ENCODE data around the gene SH3GL1. TPM values are rescaled to one million over a fixed set of nuclear protein-coding genes. Genes with fewer than 3 reads are reported as not detected.

SH3GL1 gene, protein sequence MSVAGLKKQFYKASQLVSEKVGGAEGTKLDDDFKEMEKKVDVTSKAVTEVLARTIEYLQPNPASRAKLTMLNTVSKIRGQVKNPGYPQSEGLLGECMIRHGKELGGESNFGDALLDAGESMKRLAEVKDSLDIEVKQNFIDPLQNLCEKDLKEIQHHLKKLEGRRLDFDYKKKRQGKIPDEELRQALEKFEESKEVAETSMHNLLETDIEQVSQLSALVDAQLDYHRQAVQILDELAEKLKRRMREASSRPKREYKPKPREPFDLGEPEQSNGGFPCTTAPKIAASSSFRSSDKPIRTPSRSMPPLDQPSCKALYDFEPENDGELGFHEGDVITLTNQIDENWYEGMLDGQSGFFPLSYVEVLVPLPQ
- total RNA-seq (2014; rRNA removed; shearing (Covaris generic)) (85.8 and 89.5 TPM in 2 replicates), polyA plus RNA-seq (2016; fragmentation: Nextera tagmentation; extraction: Ambion mirVana) (73.1 and 75.6 TPM in 2 replicates)
- long read RNA-seq, partial matches to known transcripts = 1 of 16 reads
- long read RNA-seq, other reads (novel, unspliced or antisense) = 11 of 16 reads

DNA sequence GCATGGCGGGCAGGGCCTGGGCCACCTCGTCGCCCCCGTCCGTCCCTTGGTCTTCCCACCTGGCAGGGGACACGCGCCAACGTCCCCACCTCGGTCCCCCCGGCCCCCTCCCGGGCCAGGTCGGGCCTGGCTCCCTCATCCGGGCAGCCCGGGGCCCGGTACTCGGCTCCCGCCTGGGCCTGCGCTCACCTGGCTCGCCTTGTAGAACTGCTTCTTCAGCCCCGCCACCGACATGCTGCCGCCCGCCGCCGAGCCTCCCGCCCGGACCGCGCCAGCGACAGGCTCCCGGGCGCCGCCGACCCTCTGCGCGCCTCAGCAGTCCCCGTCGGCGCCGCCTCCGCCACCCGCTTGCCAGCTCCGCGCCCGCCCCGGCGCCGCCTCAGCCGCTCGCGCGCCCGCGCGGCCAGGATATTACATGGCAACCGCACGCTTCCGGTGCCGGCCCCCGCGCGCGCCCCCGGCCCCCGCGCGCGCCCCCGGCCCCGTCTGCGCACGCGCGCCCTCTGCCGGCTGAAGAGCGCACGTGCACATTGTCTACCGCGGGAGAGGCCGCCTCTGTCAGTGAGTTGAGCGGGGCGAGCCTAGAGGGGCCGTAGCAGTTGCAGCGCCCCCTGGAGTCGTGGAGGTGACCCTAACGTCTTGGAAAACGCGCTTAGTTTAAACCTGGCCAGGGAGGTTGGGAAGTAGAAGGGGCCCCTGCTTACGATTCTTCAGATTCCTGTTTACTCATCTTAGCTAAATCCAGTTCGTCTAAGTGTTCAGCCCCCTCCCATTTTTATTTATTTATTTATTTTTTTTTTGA, at the start of gene SH3GL1:
SH3GL1 (minus strand) TSS at position 413 of the 802 bp plus-strand sequence; CDS start at position 234, 179 bp downstream.
- Histone ChIP-seq H3F3A (replicated peaks; ENCODE audit: low read depth) (0 out of 2 replicates have a peak, but pooled peaks cover 2% of the 10 kb centered on the region), H3K4me1 (ENCODE audit: insufficient read depth) (peaks cover 35% of the 10 kb centered on the region), H3K27ac (ENCODE audit: low read depth) (peak within 1 kb of the TSS; percentile 57), H3K4me2 (peak within 1 kb of the TSS; percentile 98), H3K27me3 (ENCODE audit: insufficient read depth) (no peaks in the 10 kb centered on the region), H2AFZ (no peak within 1 kb of the TSS), H3K9me2 (ENCODE audit: insufficient read depth) (no peaks in the 10 kb centered on the region), H4K20me1 (replicated peaks; ENCODE audit: insufficient read depth) (peaks cover 61% of the 10 kb centered on the region), H3K36me3 (ENCODE audit: insufficient read depth) (peaks cover 16% of the 10 kb centered on the region; the same call in 1 of the 2 replicates), H3K4me3 (peak within 1 kb of the TSS; percentile 89), H3K79me2 (replicated peaks; ENCODE audit: insufficient read depth) (peaks cover 84% of the 10 kb centered on the region)
- Mint-ChIP-seq H3K9me3 (no peaks in the 10 kb centered on the region; the same call in 2 of the 3 replicates), H3K36me3 (ENCODE audit: low read depth) (peaks cover 45% of the 10 kb centered on the region), H3K4me3 (peak within 1 kb of the TSS; percentile 98), H3K27ac (peak within 1 kb of the TSS; percentile 95), H3K4me1 (peaks cover 39% of the 10 kb centered on the region), H3K27me3 (ENCODE audit: insufficient read depth, low read depth, poor library complexity) (peaks cover 8% of the 10 kb centered on the region)
- peak; percentile 94 for DNase-seq (ENCODE audit: low spot score)
- TF ChIP-seq CREB1 (CRISPR knock-in tag; IDR thresholded peaks at IDR 0.05; ENCODE audit: low read depth) (peak; percentile 69; the same call in 1 of the 2 replicates), STAT1 (IDR thresholded peaks at IDR 0.05; ENCODE audit: unreplicated experiment) (no peak), EZH2phosphoT487 (IDR thresholded peaks at IDR 0.05; ENCODE audit: unreplicated experiment) (no peak)
- TF ChIP-seq, protein P1, sequence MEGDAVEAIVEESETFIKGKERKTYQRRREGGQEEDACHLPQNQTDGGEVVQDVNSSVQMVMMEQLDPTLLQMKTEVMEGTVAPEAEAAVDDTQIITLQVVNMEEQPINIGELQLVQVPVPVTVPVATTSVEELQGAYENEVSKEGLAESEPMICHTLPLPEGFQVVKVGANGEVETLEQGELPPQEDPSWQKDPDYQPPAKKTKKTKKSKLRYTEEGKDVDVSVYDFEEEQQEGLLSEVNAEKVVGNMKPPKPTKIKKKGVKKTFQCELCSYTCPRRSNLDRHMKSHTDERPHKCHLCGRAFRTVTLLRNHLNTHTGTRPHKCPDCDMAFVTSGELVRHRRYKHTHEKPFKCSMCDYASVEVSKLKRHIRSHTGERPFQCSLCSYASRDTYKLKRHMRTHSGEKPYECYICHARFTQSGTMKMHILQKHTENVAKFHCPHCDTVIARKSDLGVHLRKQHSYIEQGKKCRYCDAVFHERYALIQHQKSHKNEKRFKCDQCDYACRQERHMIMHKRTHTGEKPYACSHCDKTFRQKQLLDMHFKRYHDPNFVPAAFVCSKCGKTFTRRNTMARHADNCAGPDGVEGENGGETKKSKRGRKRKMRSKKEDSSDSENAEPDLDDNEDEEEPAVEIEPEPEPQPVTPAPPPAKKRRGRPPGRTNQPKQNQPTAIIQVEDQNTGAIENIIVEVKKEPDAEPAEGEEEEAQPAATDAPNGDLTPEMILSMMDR (conservative IDR thresholded peaks at IDR 0.05; ENCODE audit: low read depth in 2 of 2) = peak; percentile 89 to 90
- peak; percentile 46 for ATAC-seq

- no peak overlapping the region for H2AFZ ChIP-seq
- H3K27ac Mint-ChIP-seq = no peak overlapping the region
- peaks cover 13% of the 10 kb centered on the region; the same call in 1 of the 2 replicates for H3F3A ChIP-seq (replicated peaks; ENCODE audit: low read depth)
- peaks cover 39% of the 10 kb centered on the region for H3K27me3 Mint-ChIP-seq (ENCODE audit: insufficient read depth, low read depth, poor library complexity)
- H4K20me1 ChIP-seq (replicated peaks; ENCODE audit: insufficient read depth) = peaks cover 6% of the 10 kb centered on the region
- no peaks in the 10 kb centered on the region for H3K36me3 ChIP-seq (ENCODE audit: insufficient read depth)
- no peak overlapping the region for H3K4me2 ChIP-seq
- H3K9me3 Mint-ChIP-seq = no peaks in the 10 kb centered on the region; the same call in 1 of the 3 replicates
- no peaks in the 10 kb centered on the region for H3K27me3 ChIP-seq (ENCODE audit: insufficient read depth)
- no peaks in the 10 kb centered on the region for H3K9me2 ChIP-seq (ENCODE audit: insufficient read depth)
- peaks cover 40% of the 10 kb centered on the region for H3K36me3 Mint-ChIP-seq (ENCODE audit: low read depth)
- no peak overlapping the region for H3K27ac ChIP-seq (ENCODE audit: low read depth)
- H3K4me3 Mint-ChIP-seq = no peak overlapping the region
- no peaks in the 10 kb centered on the region for H3K4me1 ChIP-seq (ENCODE audit: insufficient read depth)
- DNase-seq (ENCODE audit: low spot score) = no peak
- H3K4me3 ChIP-seq = no peak overlapping the region
- peaks cover 3% of the 10 kb centered on the region; the same call in 1 of the 3 replicates for H3K4me1 Mint-ChIP-seq
- no peak for ATAC-seq
- no peaks in the 10 kb centered on the region for H3K79me2 ChIP-seq (replicated peaks; ENCODE audit: insufficient read depth)
- TF ChIP-seq ZNF331 (CRISPR knock-in tag; IDR thresholded peaks at IDR 0.05; ENCODE audit: low read depth) = no peak
- TF ChIP-seq JUNB (IDR thresholded peaks at IDR 0.05; ENCODE audit: unreplicated experiment) = no peak
- no peak for TF ChIP-seq ZNF462 (CRISPR knock-in tag; IDR thresholded peaks at IDR 0.05)
- TF ChIP-seq STAT1 (IDR thresholded peaks at IDR 0.05; ENCODE audit: unreplicated experiment) = no peak
- no peak for TF ChIP-seq CREB1 (CRISPR knock-in tag; IDR thresholded peaks at IDR 0.05; ENCODE audit: low read depth)
- TF ChIP-seq POLR2AphosphoS5 (IDR thresholded peaks at IDR 0.05; ENCODE audit: low read depth) = no peak
- no peak for TF ChIP-seq EZH2phosphoT487 (IDR thresholded peaks at IDR 0.05; ENCODE audit: unreplicated experiment)
Observed at GRCh38 chr19:4449639-4450028, 49.3 kb upstream of the SH3GL1 start.
